Heart left ventricle (tissue), 13 donors: ENCODE results near the gene CRIP2.

Experiments used
- POLR2A ChIP-seq, 2 donors: fragments of 450-650 bp; IDR thresholded peaks; one replicate each; pipeline ENCODE4 v1.6.1; 2017; ENCODE audit warnings: antibody characterized with exemption in 2 of 2, mild to moderate bottlenecking in 2 of 2, moderate library complexity in 2 of 2
- TF ChIP-seq, protein P1 (sequence below), 12 donors: fragments of 200-600 bp; sonication (generic) in 4 of 12; IDR thresholded peaks; one replicate each; pipeline versions ENCODE4 v1.5.0 to v1.8.0; 2018 to 2022; ENCODE audit warnings: antibody characterized with exemption in 12 of 12, mild to moderate bottlenecking in 5 of 12
- donor health status: ischemic (EF 13 %, LVEDD 7.1; RV severe dilation, severe dysfunction).
- donor health status: DM: no; HTN: yes; CAD: no.
- donor health status: DM: no; HTN: no; CAD: no.
- donor health status: ischemic (EF 25% LVEDD 6.9; RV normal size, moderate dysfunction).
- donor health status: ischemic (EF 25% LVEDD 5.7; RV mildly dilated, moderate dysfunction).
- donor health status: ischemic (EF 35%, LVEDD 5.7; RV mildly dilated, moderate dysfunction).
- donor health status: nonischemic (EF 11% LVEDD 7.7; RV severe dilation, severe dysfunction).
- donor health status: DM: yes; HTN: yes; CAD: no.
- donor health status: PGD.
- donor health status: ischemic (EF 29% LVEDD 5.4; RV normal size, mild dysfunction).
- donor health status: nonischemic (EF 23%, LVEDD 6.1; RV moderate dilation, normal function).

DNA sequence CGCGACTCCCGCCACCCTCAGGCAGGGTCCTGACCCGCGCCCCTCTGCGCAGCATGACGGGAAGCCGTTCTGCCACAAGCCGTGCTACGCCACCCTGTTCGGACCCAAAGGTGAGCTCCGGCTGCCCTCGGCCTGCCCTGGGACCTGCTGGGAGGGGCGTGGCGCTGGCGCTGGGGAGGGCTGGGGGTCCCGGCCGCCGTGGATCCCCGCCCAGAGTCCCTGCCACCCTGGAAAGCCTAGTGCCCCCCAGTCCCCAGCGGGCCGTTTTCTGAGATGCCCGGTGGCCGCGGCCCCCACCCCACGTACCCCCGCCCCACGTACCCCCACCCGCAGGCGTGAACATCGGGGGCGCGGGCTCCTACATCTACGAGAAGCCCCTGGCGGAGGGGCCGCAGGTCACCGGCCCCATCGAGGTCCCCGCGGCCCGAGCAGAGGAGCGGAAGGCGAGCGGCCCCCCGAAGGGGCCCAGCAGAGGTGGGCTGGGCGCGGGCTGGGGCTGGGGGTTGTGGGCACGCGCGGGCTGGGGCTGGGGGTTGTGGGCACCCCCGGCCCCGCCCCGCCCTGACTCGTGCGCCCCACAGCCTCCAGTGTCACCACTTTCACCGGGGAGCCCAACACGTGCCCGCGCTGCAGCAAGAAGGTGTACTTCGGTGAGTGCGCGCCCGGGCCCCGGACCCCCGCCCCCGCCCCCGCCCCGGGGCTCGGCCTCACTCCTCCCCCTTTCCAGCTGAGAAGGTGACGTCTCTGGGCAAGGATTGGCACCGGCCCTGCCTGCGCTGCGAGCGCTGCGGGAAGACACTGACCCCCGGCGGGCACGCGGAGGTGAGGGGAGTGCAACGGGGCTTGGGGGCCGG is 4.0 kb downstream of the CRIP2 start:
- TF ChIP-seq, protein P1, sequence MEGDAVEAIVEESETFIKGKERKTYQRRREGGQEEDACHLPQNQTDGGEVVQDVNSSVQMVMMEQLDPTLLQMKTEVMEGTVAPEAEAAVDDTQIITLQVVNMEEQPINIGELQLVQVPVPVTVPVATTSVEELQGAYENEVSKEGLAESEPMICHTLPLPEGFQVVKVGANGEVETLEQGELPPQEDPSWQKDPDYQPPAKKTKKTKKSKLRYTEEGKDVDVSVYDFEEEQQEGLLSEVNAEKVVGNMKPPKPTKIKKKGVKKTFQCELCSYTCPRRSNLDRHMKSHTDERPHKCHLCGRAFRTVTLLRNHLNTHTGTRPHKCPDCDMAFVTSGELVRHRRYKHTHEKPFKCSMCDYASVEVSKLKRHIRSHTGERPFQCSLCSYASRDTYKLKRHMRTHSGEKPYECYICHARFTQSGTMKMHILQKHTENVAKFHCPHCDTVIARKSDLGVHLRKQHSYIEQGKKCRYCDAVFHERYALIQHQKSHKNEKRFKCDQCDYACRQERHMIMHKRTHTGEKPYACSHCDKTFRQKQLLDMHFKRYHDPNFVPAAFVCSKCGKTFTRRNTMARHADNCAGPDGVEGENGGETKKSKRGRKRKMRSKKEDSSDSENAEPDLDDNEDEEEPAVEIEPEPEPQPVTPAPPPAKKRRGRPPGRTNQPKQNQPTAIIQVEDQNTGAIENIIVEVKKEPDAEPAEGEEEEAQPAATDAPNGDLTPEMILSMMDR (IDR thresholded peaks at IDR 0.05) = no peak
- no peak for TF ChIP-seq POLR2A (IDR thresholded peaks at IDR 0.05)
